Measurements from ENCODE around the gene SLC17A6.

Gene SLC17A6

GRCh38 chr11:22389526-22390282 lies 51.5 kb downstream of the SLC17A6 start:
- DNase-seq (ENCODE audit: low read depth in 2 of 2) = no peak

- no peak for DNase-seq (ENCODE audit: low read depth in 2 of 2)
Observed at GRCh38 chr11:22390283-22390655, 52.1 kb downstream of the SLC17A6 start.

- no peak for DNase-seq (ENCODE audit: low read depth in 2 of 2)
Observed at GRCh38 chr11:22392561-22392960, 54.4 kb downstream of the SLC17A6 start.

GRCh38 chr11:22405377-22405776 lies 67.2 kb downstream of the SLC17A6 start:
- DNase-seq (ENCODE audit: low read depth in 2 of 2) = no peak

- DNase-seq (ENCODE audit: low read depth in 2 of 2) = no peak
Observed at GRCh38 chr11:22407267-22407666, 69.1 kb downstream of the SLC17A6 start.

GRCh38 chr11:22407921-22408320 lies 69.7 kb downstream of the SLC17A6 start:
- DNase-seq (ENCODE audit: low read depth in 2 of 2) = no peak

GRCh38 chr11:22415476-22415875 lies 77.3 kb downstream of the SLC17A6 start:
- DNase-seq (ENCODE audit: low read depth in 2 of 2) = no peak

GRCh38 chr11:22416462-22416861 lies 78.3 kb downstream of the SLC17A6 start:
- no peak for DNase-seq (ENCODE audit: low read depth in 2 of 2)

- no peak for DNase-seq (ENCODE audit: low read depth in 2 of 2)
Observed at GRCh38 chr11:22426915-22427314, 88.7 kb downstream of the SLC17A6 start.
